ENCODE results near the gene CTDSP2. TPM values are rescaled to one million over a fixed set of nuclear protein-coding genes. Genes with fewer than 3 reads are reported as not detected.

Gene CTDSP2
- total and polyA plus RNA-seq, 2 of the 8 experiments (the other 6 are each of a cell fraction or from before 2014, with no cell fraction given) = 71.3 to 91.7 TPM

DNA sequence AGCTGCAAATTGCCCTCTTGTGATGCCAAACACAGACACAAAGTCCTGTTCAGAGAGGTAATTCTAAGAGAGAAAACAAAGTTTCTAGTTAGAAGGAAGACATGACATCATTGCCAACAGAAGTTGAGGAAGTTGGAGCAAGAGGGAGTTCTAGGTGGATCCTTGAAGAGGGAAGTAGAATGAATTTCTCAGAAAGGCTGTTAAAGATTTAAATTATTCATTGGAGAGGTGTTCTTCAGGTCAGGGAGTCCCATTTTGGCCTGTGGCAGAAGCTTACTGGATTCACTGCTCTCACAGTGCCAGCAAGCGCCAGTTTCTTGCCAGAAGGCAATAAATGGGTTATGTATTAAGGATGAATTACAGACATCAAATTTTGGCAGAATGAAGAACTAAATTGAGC is 48.6 kb downstream of the CTDSP2 start:
- Histone ChIP-seq H3K14ac (ENCODE audit: insufficient read length) (no peak overlapping the region), H3K4me2 (ENCODE audit: insufficient read depth in 1 of 2, low read depth in 2 of 2, low read length in 2 of 2) (no peak overlapping the region), H3K36me3 (ENCODE audit: control insufficient read depth in 2 of 4, insufficient read depth in 4 of 4, low read length in 3 of 4) (peaks cover 2 to 26% (median 16%) of the 10 kb centered on the region in 4 experiments; a peak in 7 of 8 replicates), H3K27ac (ENCODE audit: low read depth, low read length) (no peak overlapping the region), H3K79me2 (ENCODE audit: control insufficient read depth in 1 of 2, insufficient read depth in 2 of 2, low read length in 2 of 2) (no peaks in the 10 kb centered on the region), H4K8ac (ENCODE audit: extremely low read depth, insufficient read depth, low read length) (no peak overlapping the region), H4K5ac (ENCODE audit: insufficient read length, low read depth, low read length) (no peak overlapping the region), H3K9ac (replicated peaks in 1 of 4; ENCODE audit: extremely low read depth in 1 of 4, low read depth in 3 of 4, low read length in 3 of 4) (no peak overlapping the region), H3K79me1 (ENCODE audit: low read depth, low read length) (no peaks in the 10 kb centered on the region; the same call in 1 of the 2 replicates), H3K56ac (replicated peaks; ENCODE audit: insufficient read length, low read depth, low read length) (no peak overlapping the region), H3K9me3 (ENCODE audit: insufficient read depth in 2 of 2, low read depth in 1 of 2, low read length in 1 of 2) (no peaks in the 10 kb centered on the region), H2BK12ac (ENCODE audit: low read depth, low read length) (no peak overlapping the region), H3K4me3 (ENCODE audit: extremely low read depth in 1 of 4, insufficient read depth in 2 of 4, low read depth in 3 of 4, low read length in 4 of 4) (no peak overlapping the region), H3K4ac (replicated peaks; ENCODE audit: insufficient read length, low read depth, low read length) (no peak overlapping the region), H2BK120ac (replicated peaks; ENCODE audit: low read depth, low read length) (no peak overlapping the region), H4K91ac (replicated peaks; ENCODE audit: insufficient read length, low read length) (no peak overlapping the region), H3K23ac (ENCODE audit: insufficient read length) (no peak overlapping the region), H2AK5ac (ENCODE audit: low read depth, low read length) (no peak overlapping the region), H2BK5ac (ENCODE audit: low read depth, low read length) (no peak overlapping the region), H3K23me2 (ENCODE audit: low read depth, low read length) (no peaks in the 10 kb centered on the region), H3K18ac (ENCODE audit: extremely low read depth, low read length) (no peak overlapping the region), H2BK20ac (ENCODE audit: low read length) (no peak overlapping the region), H3K27me3 (replicated peaks in 1 of 4; ENCODE audit: control insufficient read depth in 3 of 4, extremely low read depth in 1 of 4, insufficient read depth in 3 of 4, low read length in 3 of 4) (no peaks in the 10 kb centered on the region), H4K20me1 (replicated peaks in 1 of 2; ENCODE audit: control insufficient read depth in 1 of 2, insufficient read depth in 2 of 2, low read length in 2 of 2) (no peaks in the 10 kb centered on the region), H3K4me1 (replicated peaks in 1 of 4; ENCODE audit: control insufficient read depth in 3 of 4, insufficient read depth in 4 of 4, low read length in 3 of 4) (no peaks in the 10 kb centered on the region), H2AFZ (ENCODE audit: low read length) (no peak overlapping the region), H2BK15ac (ENCODE audit: low read length) (no peak overlapping the region)
- CTCF ChIA-PET (ENCODE audit: partially characterized antibody) = interaction anchor here (0.7 to 6.9 kb wide), 3 partner anchors 9 to 115 kb away, joined by 3 to 146 read pairs (median 3); partner anchors contain the start of gene AVIL
- POLR2A ChIA-PET (ENCODE audit: partially characterized antibody) = interaction anchor here (8.0 kb wide), 1 partner anchor 20 kb away, joined by 71 read pairs; the partner anchor contains the start of gene AVIL
- WGBS, 2 experiments (ENCODE audit: extremely low coverage in 1 of 2, insufficient coverage in 1 of 2, insufficient read length in 1 of 2, insufficient replicate concordance in 2 of 2, low coverage in 1 of 2, low lambda C conversion rate in 2 of 2, missing lambda C conversion rate in 1 of 2) = 100% methylated on average over 1 of the region's 1 CpG; no CpG with 5 or more reads in 1 of the 2 experiments
- TF ChIP-seq SIRT6 (IDR thresholded peaks at IDR 0.05; ENCODE audit: low read length) (no peak), SP1 (IDR thresholded peaks at IDR 0.05; ENCODE audit: low read depth, low read length) (no peak), EGR1 (IDR thresholded peaks at IDR 0.05; ENCODE audit: borderline replicate concordance, low read depth, low read length) (no peak), ASH2L (IDR thresholded peaks at IDR 0.05; ENCODE audit: low read length) (no peak), CHD1 (IDR thresholded peaks at IDR 0.05; ENCODE audit: low read depth, low read length) (no peak), SAP30 (IDR thresholded peaks at IDR 0.05; ENCODE audit: insufficient read depth, insufficient replicate concordance, low read length) (no peak)
- TF ChIP-seq, protein P1, sequence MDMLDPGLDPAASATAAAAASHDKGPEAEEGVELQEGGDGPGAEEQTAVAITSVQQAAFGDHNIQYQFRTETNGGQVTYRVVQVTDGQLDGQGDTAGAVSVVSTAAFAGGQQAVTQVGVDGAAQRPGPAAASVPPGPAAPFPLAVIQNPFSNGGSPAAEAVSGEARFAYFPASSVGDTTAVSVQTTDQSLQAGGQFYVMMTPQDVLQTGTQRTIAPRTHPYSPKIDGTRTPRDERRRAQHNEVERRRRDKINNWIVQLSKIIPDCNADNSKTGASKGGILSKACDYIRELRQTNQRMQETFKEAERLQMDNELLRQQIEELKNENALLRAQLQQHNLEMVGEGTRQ (IDR thresholded peaks at IDR 0.05; ENCODE audit: low read length) = no peak
- TF ChIP-seq, protein P2, sequence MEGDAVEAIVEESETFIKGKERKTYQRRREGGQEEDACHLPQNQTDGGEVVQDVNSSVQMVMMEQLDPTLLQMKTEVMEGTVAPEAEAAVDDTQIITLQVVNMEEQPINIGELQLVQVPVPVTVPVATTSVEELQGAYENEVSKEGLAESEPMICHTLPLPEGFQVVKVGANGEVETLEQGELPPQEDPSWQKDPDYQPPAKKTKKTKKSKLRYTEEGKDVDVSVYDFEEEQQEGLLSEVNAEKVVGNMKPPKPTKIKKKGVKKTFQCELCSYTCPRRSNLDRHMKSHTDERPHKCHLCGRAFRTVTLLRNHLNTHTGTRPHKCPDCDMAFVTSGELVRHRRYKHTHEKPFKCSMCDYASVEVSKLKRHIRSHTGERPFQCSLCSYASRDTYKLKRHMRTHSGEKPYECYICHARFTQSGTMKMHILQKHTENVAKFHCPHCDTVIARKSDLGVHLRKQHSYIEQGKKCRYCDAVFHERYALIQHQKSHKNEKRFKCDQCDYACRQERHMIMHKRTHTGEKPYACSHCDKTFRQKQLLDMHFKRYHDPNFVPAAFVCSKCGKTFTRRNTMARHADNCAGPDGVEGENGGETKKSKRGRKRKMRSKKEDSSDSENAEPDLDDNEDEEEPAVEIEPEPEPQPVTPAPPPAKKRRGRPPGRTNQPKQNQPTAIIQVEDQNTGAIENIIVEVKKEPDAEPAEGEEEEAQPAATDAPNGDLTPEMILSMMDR (IDR thresholded peaks at IDR 0.05; ENCODE audit: control extremely low read depth in 1 of 3, insufficient read depth in 1 of 3, low read depth in 1 of 3, low read length in 3 of 3) = no peak
- no peak for FAIRE-seq
- no peak for DNase-seq (ENCODE audit: low read depth in 1 of 2, low spot score in 2 of 2)

All from H1 (cell line).